ENCODE data around the gene NEDD4L.

DNA sequence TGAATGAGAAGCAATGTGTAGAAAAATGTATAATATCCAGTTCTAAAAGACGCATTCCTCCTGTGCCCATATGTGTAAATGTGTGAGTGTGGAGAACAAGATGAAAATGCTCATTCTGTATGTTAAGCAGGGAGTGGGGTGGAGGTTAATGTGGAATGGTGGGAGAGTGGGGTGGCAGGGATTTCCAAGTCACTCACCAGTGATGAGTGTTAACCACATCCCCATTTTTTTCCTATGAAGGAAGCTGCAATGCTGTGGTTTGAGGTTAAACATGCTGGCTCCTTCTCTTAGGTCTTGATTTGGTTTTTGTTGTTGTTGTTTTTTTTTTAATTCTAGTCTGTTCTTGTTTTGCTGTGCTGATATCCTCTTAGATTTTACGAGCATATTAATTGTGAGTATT, 169.4 kb downstream of the NEDD4L start:
- TF ChIP-seq, protein P1, sequence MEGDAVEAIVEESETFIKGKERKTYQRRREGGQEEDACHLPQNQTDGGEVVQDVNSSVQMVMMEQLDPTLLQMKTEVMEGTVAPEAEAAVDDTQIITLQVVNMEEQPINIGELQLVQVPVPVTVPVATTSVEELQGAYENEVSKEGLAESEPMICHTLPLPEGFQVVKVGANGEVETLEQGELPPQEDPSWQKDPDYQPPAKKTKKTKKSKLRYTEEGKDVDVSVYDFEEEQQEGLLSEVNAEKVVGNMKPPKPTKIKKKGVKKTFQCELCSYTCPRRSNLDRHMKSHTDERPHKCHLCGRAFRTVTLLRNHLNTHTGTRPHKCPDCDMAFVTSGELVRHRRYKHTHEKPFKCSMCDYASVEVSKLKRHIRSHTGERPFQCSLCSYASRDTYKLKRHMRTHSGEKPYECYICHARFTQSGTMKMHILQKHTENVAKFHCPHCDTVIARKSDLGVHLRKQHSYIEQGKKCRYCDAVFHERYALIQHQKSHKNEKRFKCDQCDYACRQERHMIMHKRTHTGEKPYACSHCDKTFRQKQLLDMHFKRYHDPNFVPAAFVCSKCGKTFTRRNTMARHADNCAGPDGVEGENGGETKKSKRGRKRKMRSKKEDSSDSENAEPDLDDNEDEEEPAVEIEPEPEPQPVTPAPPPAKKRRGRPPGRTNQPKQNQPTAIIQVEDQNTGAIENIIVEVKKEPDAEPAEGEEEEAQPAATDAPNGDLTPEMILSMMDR (IDR thresholded peaks at IDR 0.05; ENCODE audit: low read depth, low read length, missing input control) = no peak
- TF ChIP-seq JUND (IDR thresholded peaks at IDR 0.05) = no peak
- TF ChIP-seq, protein P2, sequence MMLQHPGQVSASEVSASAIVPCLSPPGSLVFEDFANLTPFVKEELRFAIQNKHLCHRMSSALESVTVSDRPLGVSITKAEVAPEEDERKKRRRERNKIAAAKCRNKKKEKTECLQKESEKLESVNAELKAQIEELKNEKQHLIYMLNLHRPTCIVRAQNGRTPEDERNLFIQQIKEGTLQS (IDR thresholded peaks at IDR 0.05) = no peak
- TF ChIP-seq GABPA (IDR thresholded peaks at IDR 0.05 in 1 of 2, conservative IDR thresholded peaks at IDR 0.05 in 1 of 2) = no peak
- TF ChIP-seq TAF1 (conservative IDR thresholded peaks at IDR 0.05) = no peak

Data from liver (tissue), 3 donors.